Spleen (tissue), 11 donors: ENCODE data around the gene USP37. TPM values are rescaled to one million over a fixed set of nuclear protein-coding genes. Genes with fewer than 3 reads are reported as not detected.

Experiments
- DNase-seq: peaks from one replicate; pipeline ENCODE4 v3.0.0-alpha.2; 2020
- H3K27ac ChIP-seq, 8 donors: fragments of 200-600 bp; sonication (generic) in 7 of 8; 1 replicate in 4 of 8; 2 replicates in 4 of 8; pipeline versions ENCODE4 v1.5.0 to v1.8.0; 2016 to 2021; ENCODE audit warnings: inconsistent platforms in 4 of 8, mild to moderate bottlenecking in 4 of 8, moderate library complexity in 1 of 8
- H3K27me3 ChIP-seq, 7 donors: fragments of 200-600 bp; sonication (generic) in 6 of 7; replicated peaks in 1 of 7; 1 replicate in 4 of 7; 2 replicates in 3 of 7; pipeline versions ENCODE4 v1.5.0 to v1.8.0; 2016 to 2021; ENCODE audit warnings: inconsistent platforms in 3 of 7, mild to moderate bottlenecking in 1 of 7
- H3K36me3 ChIP-seq, 6 donors: fragments of 200-600 bp; sonication (generic) in 5 of 6; 1 replicate in 4 of 6; 2 replicates in 2 of 6; pipeline versions ENCODE4 v1.5.0 to v1.8.0; 2016 to 2021; ENCODE audit warnings: inconsistent platforms in 2 of 6
- H3K4me1 ChIP-seq, 6 donors: fragments of 200-600 bp; sonication (generic) in 5 of 6; 1 replicate in 3 of 6; 2 replicates in 3 of 6; pipeline versions ENCODE4 v1.5.0 to v1.8.0; 2016 to 2021; ENCODE audit warnings: inconsistent platforms in 3 of 6
- H3K4me3 ChIP-seq, 8 donors: fragments of 200-600 bp; sonication (generic) in 7 of 8; 1 replicate in 4 of 8; 2 replicates in 4 of 8; pipeline versions ENCODE4 v1.5.0 to v1.8.0; 2016 to 2021; ENCODE audit warnings: inconsistent platforms in 4 of 8, mild to moderate bottlenecking in 4 of 8, moderate library complexity in 2 of 8
- H3K9me3 ChIP-seq, 8 donors: fragments of 200-600 bp; sonication (generic) in 7 of 8; 1 replicate in 4 of 8; 2 replicates in 4 of 8; pipeline versions ENCODE4 v1.5.0 to v1.8.0; 2016 to 2021; ENCODE audit warnings: inconsistent platforms in 4 of 8
- POLR2A ChIP-seq, 3 donors: fragments of 450-650 bp; IDR thresholded peaks; one replicate each; pipeline ENCODE4 v1.5.1; 2017; ENCODE audit warnings: antibody characterized with exemption in 3 of 3, mild to moderate bottlenecking in 1 of 3
- POLR2AphosphoS5 ChIP-seq, 3 donors: sonication (generic); formaldehyde crosslinking; IDR thresholded peaks; one replicate each; pipeline ENCODE4 v1.5.1; 2017; ENCODE audit warnings: antibody characterized with exemption in 3 of 3
- WGBS, 5 donors: extraction: QIAGEN DNeasy Blood & Tissue Kit in 3 of 5; methylation state at CpG; one replicate each; pipeline versions ENCODE4 v1.1.5 to v1.1.7; 2013 to 2018; 5-methylcytosine and 5-hydroxymethylcytosine counted together
- intact Hi-C: fragments of 100-400 bp; cut with DNase I; formaldehyde crosslinking; loops from one replicate; pipeline ENCODE4 v1.15.0; 2023; ENCODE audit warnings: low total_unique reads
- polyA plus RNA-seq, 3 donors: library from polyadenylated mRNA; stranded (reverse); fragments of 200-250 nt; gene quantifications; one replicate each; pipeline ENCODE4 v1.2.1, GENCODE V29; 2013
- total RNA-seq, 7 donors: library from RNA; depleted of rRNA in 3 of 7; stranded (reverse); fragments of >200 nt in 3 of 7; fragmentation: NEBNext Ultra II Directional in 4 of 7; extraction: Animal tissue kit (Norgen Biotek cat#: 25700) in 4 of 7; gene quantifications; one replicate each; pipeline versions ENCODE4 v1.1.0 to v1.2.1, GENCODE V29; 2016 to 2021
- TF ChIP-seq, protein P1 (sequence below), 11 experiments: fragments of 200-600 bp in 7 of 11; fragments of 450-650 bp in 4 of 11; sonication (generic) in 4 of 11; IDR thresholded peaks in 8 of 11; conservative IDR thresholded peaks in 3 of 11; 1 replicate in 7 of 11; 2 replicates in 4 of 11; pipeline versions ENCODE4 v1.4.0 to v1.8.0; 2016 to 2021; ENCODE audit warnings: antibody characterized with exemption in 11 of 11, inconsistent platforms in 4 of 11, mild to moderate bottlenecking in 1 of 11
- donor health status: healthy with polysubstance abuse.
- donor health status: DM: no; HTN: no; CAD: no; lungs with moderate emphysema.
- donor health status: DM: no; HTN: no; CAD: no.
- donor health status: Bipolar disorder and iron deficiency.
- donor health status: healthy.
- donor health status: DM: no; HTN: no; CAD: no.
- donor health status: DM: yes; HTN: yes; CAD: no.

USP37 gene
- total and polyA plus RNA-seq, 10 donors: 1.8 to 19.2 (median 14.1) TPM

GRCh38 chr2:218447072-218447471 is 121.1 kb downstream of the USP37 start:
- Histone ChIP-seq H3K4me1 (no peaks in the 10 kb centered on the region), H3K27me3 (no peaks in the 10 kb centered on the region), H3K9me3 (no peaks in the 10 kb centered on the region), H3K36me3 (peaks cover 0 to 68% (median 21%) of the 10 kb centered on the region in 6 donors), H3K4me3 (no peak overlapping the region), H3K27ac (no peak overlapping the region)
- no peak for DNase-seq
- intact Hi-C loops: no loop called here
- 94 to 100% (median 100%) methylated on average over 2 of the region's 2 CpGs for WGBS, 5 donors
- TF ChIP-seq POLR2A (IDR thresholded peaks at IDR 0.05): no peak
- no peak for TF ChIP-seq POLR2AphosphoS5 (IDR thresholded peaks at IDR 0.05)
- TF ChIP-seq, protein P1, sequence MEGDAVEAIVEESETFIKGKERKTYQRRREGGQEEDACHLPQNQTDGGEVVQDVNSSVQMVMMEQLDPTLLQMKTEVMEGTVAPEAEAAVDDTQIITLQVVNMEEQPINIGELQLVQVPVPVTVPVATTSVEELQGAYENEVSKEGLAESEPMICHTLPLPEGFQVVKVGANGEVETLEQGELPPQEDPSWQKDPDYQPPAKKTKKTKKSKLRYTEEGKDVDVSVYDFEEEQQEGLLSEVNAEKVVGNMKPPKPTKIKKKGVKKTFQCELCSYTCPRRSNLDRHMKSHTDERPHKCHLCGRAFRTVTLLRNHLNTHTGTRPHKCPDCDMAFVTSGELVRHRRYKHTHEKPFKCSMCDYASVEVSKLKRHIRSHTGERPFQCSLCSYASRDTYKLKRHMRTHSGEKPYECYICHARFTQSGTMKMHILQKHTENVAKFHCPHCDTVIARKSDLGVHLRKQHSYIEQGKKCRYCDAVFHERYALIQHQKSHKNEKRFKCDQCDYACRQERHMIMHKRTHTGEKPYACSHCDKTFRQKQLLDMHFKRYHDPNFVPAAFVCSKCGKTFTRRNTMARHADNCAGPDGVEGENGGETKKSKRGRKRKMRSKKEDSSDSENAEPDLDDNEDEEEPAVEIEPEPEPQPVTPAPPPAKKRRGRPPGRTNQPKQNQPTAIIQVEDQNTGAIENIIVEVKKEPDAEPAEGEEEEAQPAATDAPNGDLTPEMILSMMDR (IDR thresholded peaks at IDR 0.05 in 8 of 11, conservative IDR thresholded peaks at IDR 0.05 in 3 of 11): no peak

GRCh38 chr2:218446547-218446946 is 121.6 kb downstream of the USP37 start:
- TF ChIP-seq POLR2AphosphoS5 (IDR thresholded peaks at IDR 0.05): no peak
- TF ChIP-seq, protein P1 (IDR thresholded peaks at IDR 0.05 in 8 of 11, conservative IDR thresholded peaks at IDR 0.05 in 3 of 11): no peak
- no peaks in the 10 kb centered on the region for H3K27me3 ChIP-seq
- intact Hi-C loops: no loop called here
- no peak overlapping the region for H3K27ac ChIP-seq
- no peak overlapping the region for H3K4me3 ChIP-seq
- DNase-seq: no peak
- peaks cover 0 to 68% (median 21%) of the 10 kb centered on the region in 6 donors for H3K36me3 ChIP-seq
- WGBS, 5 donors: 90 to 98% (median 96%) methylated on average over 6 of the region's 6 CpGs
- H3K9me3 ChIP-seq: no peaks in the 10 kb centered on the region
- H3K4me1 ChIP-seq: no peaks in the 10 kb centered on the region

- no peaks in the 10 kb centered on the region for H3K4me1 ChIP-seq
- H3K27me3 ChIP-seq: no peaks in the 10 kb centered on the region
- TF ChIP-seq POLR2AphosphoS5 (IDR thresholded peaks at IDR 0.05) (no peak), POLR2A (IDR thresholded peaks at IDR 0.05) (no peak)
- TF ChIP-seq, protein P1 (IDR thresholded peaks at IDR 0.05 in 8 of 11, conservative IDR thresholded peaks at IDR 0.05 in 3 of 11): no peak
- no peak overlapping the region for H3K4me3 ChIP-seq
- intact Hi-C loops: no loop called here
- DNase-seq: no peak
- no peaks in the 10 kb centered on the region for H3K9me3 ChIP-seq
- H3K27ac ChIP-seq: no peak overlapping the region
- peaks cover 0 to 65% (median 21%) of the 10 kb centered on the region in 6 donors for H3K36me3 ChIP-seq
These were observed 122.5 kb downstream of the USP37 start for GRCh38 chr2:218445602-218446001.

GRCh38 chr2:218444692-218445357 is 123.3 kb downstream of the USP37 start:
- WGBS, 5 donors: 94 to 99% (median 97%) methylated on average over 7 of the region's 7 CpGs
- Histone ChIP-seq H3K36me3 (peaks cover 0 to 58% (median 20%) of the 10 kb centered on the region in 6 donors), H3K4me3 (no peak overlapping the region), H3K4me1 (no peaks in the 10 kb centered on the region), H3K27ac (no peak overlapping the region), H3K9me3 (no peaks in the 10 kb centered on the region), H3K27me3 (no peaks in the 10 kb centered on the region)
- intact Hi-C loops: no loop called here
- TF ChIP-seq POLR2A (IDR thresholded peaks at IDR 0.05) (no peak), POLR2AphosphoS5 (IDR thresholded peaks at IDR 0.05) (no peak)
- TF ChIP-seq, protein P1 (IDR thresholded peaks at IDR 0.05 in 8 of 11, conservative IDR thresholded peaks at IDR 0.05 in 3 of 11): no peak
- no peak for DNase-seq
